ENCODE results near the gene ZNRF4. TPM values are rescaled to one million over a fixed set of nuclear protein-coding genes. Genes with fewer than 3 reads are reported as not detected.

Gene ZNRF4
- total and polyA plus RNA-seq, 2 of the 8 experiments (the other 6 are each of a cell fraction or from before 2014, with no cell fraction given) = not detected

GRCh38 chr19:5498830-5499550 lies 43.8 kb downstream of the ZNRF4 start (continued):
- TF ChIP-seq CHD7 (IDR thresholded peaks at IDR 0.05; ENCODE audit: insufficient replicate concordance, low read length) (no peak), HDAC2 (IDR thresholded peaks at IDR 0.05; ENCODE audit: borderline replicate concordance in 1 of 2, low read depth in 2 of 2, low read length in 2 of 2) (peak in 1 of 2 experiments; percentile 76; a peak in 1 of 4 replicates), CBX5 (IDR thresholded peaks at IDR 0.05; ENCODE audit: low read depth, low read length) (no peak), RFX5 (IDR thresholded peaks at IDR 0.05; ENCODE audit: borderline replicate concordance, low read depth, low read length) (no peak), CREB1 (IDR thresholded peaks at IDR 0.05) (peak; percentile 46; the same call in 1 of the 2 replicates), TBP (IDR thresholded peaks at IDR 0.05; ENCODE audit: low read depth, low read length) (no peak), BRCA1 (IDR thresholded peaks at IDR 0.05; ENCODE audit: low read depth, low read length) (no peak), SIN3A (conservative IDR thresholded peaks at IDR 0.05 in 1 of 2, IDR thresholded peaks at IDR 0.05 in 1 of 2; ENCODE audit: low read depth in 1 of 2, low read length in 2 of 2) (no peak), SUZ12 (IDR thresholded peaks at IDR 0.05; ENCODE audit: low read length) (no peak), FOSL1 (IDR thresholded peaks at IDR 0.05; ENCODE audit: insufficient read depth, low read depth, low read length) (no peak)
